Activated naive CD8-positive, alpha-beta T cell treated with anti-CD3 and anti-CD28 coated beads, Interleukin-2, amount 10 ng/mL, durations not matched to agents 7 days and 5 days (primary cell): ENCODE data around the gene P3H2. TPM values are rescaled to one million over a fixed set of nuclear protein-coding genes. Genes with fewer than 3 reads are reported as not detected.

ENCODE experiments used
- ATAC-seq: fragments of 150-1000 bp; cut with Tn5 transposase; one replicate; pipeline ENCODE4 v1.10.0; 2021; ENCODE audit warnings: low read depth, moderate library complexity
- POLR2A ChIA-PET: fragments of 350-600 bp; sonication (Branson Sonifier 250); formaldehyde crosslinking; loops from one replicate; lab custom pipeline; 2021; ENCODE audit warnings: antibody characterized with exemption; lab: Charles Lee
- DNase-seq: peaks from one replicate; pipeline ENCODE4 v3.0.0; 2021
- H3K27ac Mint-ChIP-seq: one replicate; pipeline ENCODE4 v1.8.0; 2022; ENCODE audit warnings: mild to moderate bottlenecking, mixed read lengths
- H3K27me3 Mint-ChIP-seq: one replicate; pipeline ENCODE4 v1.8.0; 2022; ENCODE audit warnings: mild to moderate bottlenecking, moderate library complexity, mixed read lengths
- H3K36me3 Mint-ChIP-seq: one replicate; pipeline ENCODE4 v1.8.0; 2021; ENCODE audit warnings: mild to moderate bottlenecking, mixed read lengths
- H3K4me1 Mint-ChIP-seq: one replicate; pipeline ENCODE4 v1.8.0; 2021; ENCODE audit warnings: mixed read lengths
- H3K4me3 Mint-ChIP-seq: one replicate; pipeline ENCODE4 v1.8.0; 2022; ENCODE audit warnings: mild to moderate bottlenecking, moderate library complexity, mixed read lengths
- H3K9me3 Mint-ChIP-seq: one replicate; pipeline ENCODE4 v1.8.0; 2021; ENCODE audit warnings: mixed read lengths
- total RNA-seq, 2 experiments: library from RNA; stranded (reverse); gene quantifications; one replicate each; pipeline ENCODE4 v1.2.3, GENCODE V29; 2021

The P3H2 gene
- total RNA-seq, 2 experiments from 2014 or later = not detected

GRCh38 chr3:190048932-190049441 is 71.7 kb downstream of the P3H2 start:
- DNase-seq = no peak
- no peaks in the 10 kb centered on the region for H3K9me3 Mint-ChIP-seq
- no peaks in the 10 kb centered on the region for H3K36me3 Mint-ChIP-seq
- peaks cover 5% of the 10 kb centered on the region for H3K27me3 Mint-ChIP-seq
- no peaks in the 10 kb centered on the region for H3K4me1 Mint-ChIP-seq
- POLR2A ChIA-PET = no interaction called here
- ATAC-seq = no peak
- no peak overlapping the region for H3K4me3 Mint-ChIP-seq
- H3K27ac Mint-ChIP-seq = no peak overlapping the region

DNA sequence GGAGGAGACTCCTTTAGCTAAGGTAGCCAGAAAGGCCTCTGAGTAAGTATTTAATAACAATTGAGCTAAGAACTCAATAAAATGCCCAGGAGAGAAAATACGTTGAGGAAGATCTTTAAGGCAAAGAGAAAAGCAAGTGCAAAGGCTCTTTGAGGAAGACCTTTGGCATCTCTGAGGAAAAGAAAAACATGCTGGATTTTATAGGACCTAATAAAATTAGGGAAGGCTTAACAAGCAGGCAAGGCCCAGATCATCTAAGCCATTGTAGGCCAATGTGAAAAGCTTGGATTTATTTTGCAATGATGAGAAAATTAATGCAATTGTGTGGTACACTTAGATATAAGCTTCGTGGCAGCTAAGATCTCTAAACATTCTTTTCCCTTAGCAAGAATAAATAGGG is 75.7 kb downstream of the P3H2 start:
- no peak for DNase-seq
- no peak for ATAC-seq
- Mint-ChIP-seq H3K36me3 (no peaks in the 10 kb centered on the region), H3K4me1 (no peaks in the 10 kb centered on the region), H3K9me3 (no peaks in the 10 kb centered on the region), H3K27ac (no peak overlapping the region), H3K27me3 (peaks cover 3% of the 10 kb centered on the region), H3K4me3 (no peak overlapping the region)
- POLR2A ChIA-PET = no interaction called here

- Mint-ChIP-seq H3K27me3 (peaks cover 3% of the 10 kb centered on the region), H3K9me3 (no peaks in the 10 kb centered on the region), H3K27ac (no peak overlapping the region), H3K4me3 (no peak overlapping the region), H3K36me3 (no peaks in the 10 kb centered on the region), H3K4me1 (no peaks in the 10 kb centered on the region)
- no peak for ATAC-seq
- POLR2A ChIA-PET = no interaction called here
- DNase-seq = no peak
Measured at GRCh38 chr3:190044142-190044541, 76.6 kb downstream of the P3H2 start.

- no peak overlapping the region for H3K4me3 Mint-ChIP-seq
- no peaks in the 10 kb centered on the region for H3K9me3 Mint-ChIP-seq
- H3K4me1 Mint-ChIP-seq = no peaks in the 10 kb centered on the region
- H3K27me3 Mint-ChIP-seq = peaks cover 2% of the 10 kb centered on the region
- POLR2A ChIA-PET = no interaction called here
- no peak for DNase-seq
- no peaks in the 10 kb centered on the region for H3K36me3 Mint-ChIP-seq
- H3K27ac Mint-ChIP-seq = no peak overlapping the region
- no peak for ATAC-seq
Measured at GRCh38 chr3:190043741-190044140, 77.0 kb downstream of the P3H2 start.

DNA sequence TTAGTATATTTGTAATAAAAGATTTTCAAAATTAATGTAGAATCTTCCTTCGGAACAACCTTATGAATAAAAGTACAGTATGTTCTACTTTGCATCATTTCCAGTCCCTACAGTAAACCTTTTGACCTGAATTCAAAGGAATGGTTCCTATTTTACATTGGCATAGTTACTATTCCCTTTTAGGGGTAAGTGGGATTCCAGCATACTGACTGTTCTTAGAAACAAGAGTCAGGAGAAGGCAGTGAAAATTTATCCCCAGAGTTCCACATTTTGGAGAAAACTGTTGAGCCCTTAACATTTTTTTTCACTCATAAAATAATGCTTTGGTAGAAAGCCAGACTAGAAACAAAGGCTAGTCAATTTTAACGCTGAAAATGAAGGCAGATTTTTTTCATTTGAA is 78.1 kb downstream of the P3H2 start:
- no peak overlapping the region for H3K4me3 Mint-ChIP-seq
- no peak overlapping the region for H3K27ac Mint-ChIP-seq
- peaks cover 7% of the 10 kb centered on the region for H3K27me3 Mint-ChIP-seq
- H3K36me3 Mint-ChIP-seq = no peaks in the 10 kb centered on the region
- no peak for DNase-seq
- ATAC-seq = no peak
- no peaks in the 10 kb centered on the region for H3K9me3 Mint-ChIP-seq
- POLR2A ChIA-PET = no interaction called here
- H3K4me1 Mint-ChIP-seq = no peaks in the 10 kb centered on the region

DNA sequence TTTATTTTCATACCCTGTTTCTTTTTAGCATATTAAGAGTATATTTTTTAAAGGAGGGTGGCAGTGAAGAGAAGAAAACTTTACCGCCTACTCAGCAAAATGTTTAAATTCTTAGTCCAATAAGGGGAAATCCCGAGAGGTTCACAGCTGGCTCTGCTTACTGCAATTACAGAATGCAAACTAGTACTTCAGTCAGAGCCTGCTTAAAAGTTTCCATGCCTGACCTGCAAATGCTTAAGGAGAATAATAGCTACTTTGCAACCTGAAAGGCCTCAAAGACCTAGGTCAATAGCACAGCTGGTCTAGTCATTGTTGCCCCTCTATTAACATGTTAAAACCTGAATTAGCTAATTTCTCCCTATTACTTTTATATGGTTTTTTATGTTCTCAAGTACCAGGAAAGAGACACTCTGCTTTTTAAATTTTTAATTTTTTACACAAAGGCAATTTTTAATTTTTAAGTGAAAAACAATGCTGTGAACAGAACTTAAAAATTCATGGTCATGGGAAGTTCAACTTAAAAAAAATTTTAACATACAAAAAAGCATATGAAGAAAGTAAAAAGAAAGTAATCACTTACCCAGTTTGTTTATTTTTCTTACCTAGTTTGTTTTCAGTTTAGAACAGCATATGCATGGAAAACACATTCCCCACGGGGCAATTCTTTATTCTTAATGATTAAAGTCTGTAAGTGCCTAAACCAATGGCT is 79.2 kb downstream of the P3H2 start:
- no peaks in the 10 kb centered on the region for H3K36me3 Mint-ChIP-seq
- H3K4me1 Mint-ChIP-seq = no peaks in the 10 kb centered on the region
- DNase-seq = no peak
- H3K4me3 Mint-ChIP-seq = no peak overlapping the region
- POLR2A ChIA-PET = no interaction called here
- H3K9me3 Mint-ChIP-seq = no peaks in the 10 kb centered on the region
- ATAC-seq = no peak
- no peak overlapping the region for H3K27ac Mint-ChIP-seq
- peaks cover 9% of the 10 kb centered on the region for H3K27me3 Mint-ChIP-seq

GRCh38 chr3:190040145-190040544 is 80.6 kb downstream of the P3H2 start:
- Mint-ChIP-seq H3K4me1 (no peaks in the 10 kb centered on the region), H3K9me3 (no peaks in the 10 kb centered on the region), H3K27ac (no peak overlapping the region), H3K27me3 (peaks cover 10% of the 10 kb centered on the region), H3K36me3 (no peaks in the 10 kb centered on the region), H3K4me3 (no peak overlapping the region)
- no peak for ATAC-seq
- POLR2A ChIA-PET = no interaction called here
- DNase-seq = no peak

GRCh38 chr3:190038050-190038933 is 82.4 kb downstream of the P3H2 start:
- no peaks in the 10 kb centered on the region for H3K4me1 Mint-ChIP-seq
- H3K4me3 Mint-ChIP-seq = no peak overlapping the region
- no peak for DNase-seq

GRCh38 chr3:190036631-190037030 is 84.1 kb downstream of the P3H2 start:
- Mint-ChIP-seq H3K9me3 (no peaks in the 10 kb centered on the region), H3K27me3 (peaks cover 10% of the 10 kb centered on the region), H3K4me3 (no peak overlapping the region), H3K27ac (no peak overlapping the region), H3K4me1 (no peaks in the 10 kb centered on the region), H3K36me3 (no peaks in the 10 kb centered on the region)
- POLR2A ChIA-PET = no interaction called here
- ATAC-seq = no peak
- DNase-seq = no peak

More at GRCh38 chr3:190038050-190038933, 82.4 kb downstream of the P3H2 start:
- no peaks in the 10 kb centered on the region for H3K36me3 Mint-ChIP-seq
- H3K27me3 Mint-ChIP-seq = peaks cover 10% of the 10 kb centered on the region
- POLR2A ChIA-PET = no interaction called here
- no peak overlapping the region for H3K27ac Mint-ChIP-seq
- H3K9me3 Mint-ChIP-seq = no peaks in the 10 kb centered on the region
- ATAC-seq = no peak

GRCh38 chr3:190034446-190034845 is 86.3 kb downstream of the P3H2 start:
- no peak overlapping the region for H3K27ac Mint-ChIP-seq
- DNase-seq (no peak), ATAC-seq (no peak)
- H3K4me3 Mint-ChIP-seq = no peak overlapping the region
- H3K36me3 Mint-ChIP-seq = no peaks in the 10 kb centered on the region
- H3K4me1 Mint-ChIP-seq = no peaks in the 10 kb centered on the region
- peaks cover 10% of the 10 kb centered on the region for H3K27me3 Mint-ChIP-seq
- no peaks in the 10 kb centered on the region for H3K9me3 Mint-ChIP-seq
- POLR2A ChIA-PET = no interaction called here

- POLR2A ChIA-PET = no interaction called here
- no peak overlapping the region for H3K4me3 Mint-ChIP-seq
- DNase-seq = no peak
- H3K4me1 Mint-ChIP-seq = no peaks in the 10 kb centered on the region
- peaks cover 6% of the 10 kb centered on the region for H3K27me3 Mint-ChIP-seq
- H3K9me3 Mint-ChIP-seq = no peaks in the 10 kb centered on the region
- H3K36me3 Mint-ChIP-seq = no peaks in the 10 kb centered on the region
- no peak overlapping the region for H3K27ac Mint-ChIP-seq
- ATAC-seq = no peak
Measured at GRCh38 chr3:190032923-190033322, 87.8 kb downstream of the P3H2 start.

GRCh38 chr3:190031887-190032752 is 88.6 kb downstream of the P3H2 start:
- no peak for ATAC-seq
- Mint-ChIP-seq H3K4me3 (no peak overlapping the region), H3K9me3 (no peaks in the 10 kb centered on the region), H3K36me3 (no peaks in the 10 kb centered on the region), H3K27ac (no peak overlapping the region), H3K4me1 (no peaks in the 10 kb centered on the region), H3K27me3 (peaks cover 3% of the 10 kb centered on the region)
- DNase-seq = no peak
- POLR2A ChIA-PET = no interaction called here

GRCh38 chr3:190027116-190027515 is 93.6 kb downstream of the P3H2 start:
- no peak for DNase-seq
- ATAC-seq = no peak
- no peaks in the 10 kb centered on the region for H3K4me1 Mint-ChIP-seq
- H3K4me3 Mint-ChIP-seq = no peak overlapping the region
- no peaks in the 10 kb centered on the region for H3K9me3 Mint-ChIP-seq
- H3K27me3 Mint-ChIP-seq = peaks cover 4% of the 10 kb centered on the region
- H3K36me3 Mint-ChIP-seq = no peaks in the 10 kb centered on the region
- H3K27ac Mint-ChIP-seq = no peak overlapping the region
- POLR2A ChIA-PET = no interaction called here
